Measurements from ENCODE around the gene UBE2O.

DNA sequence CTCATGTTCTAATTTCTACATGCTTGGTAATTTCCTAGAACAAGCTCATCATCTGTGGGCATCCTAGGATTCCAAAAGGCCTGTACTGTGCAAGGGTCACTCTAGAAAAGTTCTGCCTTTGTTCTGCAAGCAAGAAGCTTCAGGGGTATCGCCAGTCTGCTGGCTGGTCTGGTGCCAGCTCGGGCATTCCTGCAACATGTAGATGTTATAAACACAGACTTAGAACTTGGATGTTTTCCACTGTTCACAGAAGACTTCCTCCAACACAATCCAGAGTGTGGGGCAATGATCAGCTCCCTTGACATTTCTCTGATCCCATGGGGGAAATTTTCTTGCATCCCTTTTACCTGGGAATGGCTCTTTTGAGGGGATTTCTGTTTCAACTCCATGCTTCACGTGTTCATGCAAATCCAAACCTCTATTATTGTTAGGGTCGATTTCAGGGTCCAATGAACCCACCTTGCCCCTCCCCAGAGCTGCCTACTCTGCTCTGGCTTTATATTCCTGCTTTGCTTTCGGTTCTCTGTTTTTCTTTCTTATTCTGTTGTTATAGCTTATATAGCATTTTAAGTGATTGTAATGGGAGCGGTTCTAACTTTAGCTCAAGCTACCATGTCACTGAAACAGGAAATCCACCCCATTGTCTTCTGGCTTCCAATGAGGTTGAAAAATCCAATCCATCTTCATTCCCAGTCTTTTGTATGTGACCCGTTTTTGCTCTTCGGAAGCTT is 25.3 kb downstream of the UBE2O start:
- TF ChIP-seq ZNF16 (tag by site-specific recombination; IDR thresholded peaks at IDR 0.05; ENCODE audit: low read depth) (no peak), REPIN1 (tag by site-specific recombination; IDR thresholded peaks at IDR 0.05; ENCODE audit: low read depth) (no peak), YY1 (tag by site-specific recombination; IDR thresholded peaks at IDR 0.05) (no peak), BCL11B (tag by site-specific recombination; IDR thresholded peaks at IDR 0.05; ENCODE audit: low read depth) (no peak), ZNF302 (tag by site-specific recombination; IDR thresholded peaks at IDR 0.05; ENCODE audit: low read depth) (no peak), ZNF785 (tag by site-specific recombination; IDR thresholded peaks at IDR 0.05) (no peak), ZNF623 (tag by site-specific recombination; IDR thresholded peaks at IDR 0.05) (no peak), ZSCAN16 (tag by site-specific recombination; IDR thresholded peaks at IDR 0.05) (no peak), ZNF23 (tag by site-specific recombination; IDR thresholded peaks at IDR 0.05; ENCODE audit: borderline replicate concordance) (no peak), ZNF558 (tag by site-specific recombination; IDR thresholded peaks at IDR 0.05) (no peak), TCF7L2 (IDR thresholded peaks at IDR 0.05; ENCODE audit: borderline replicate concordance, low read depth, low read length) (no peak)
- TF ChIP-seq, protein P1, sequence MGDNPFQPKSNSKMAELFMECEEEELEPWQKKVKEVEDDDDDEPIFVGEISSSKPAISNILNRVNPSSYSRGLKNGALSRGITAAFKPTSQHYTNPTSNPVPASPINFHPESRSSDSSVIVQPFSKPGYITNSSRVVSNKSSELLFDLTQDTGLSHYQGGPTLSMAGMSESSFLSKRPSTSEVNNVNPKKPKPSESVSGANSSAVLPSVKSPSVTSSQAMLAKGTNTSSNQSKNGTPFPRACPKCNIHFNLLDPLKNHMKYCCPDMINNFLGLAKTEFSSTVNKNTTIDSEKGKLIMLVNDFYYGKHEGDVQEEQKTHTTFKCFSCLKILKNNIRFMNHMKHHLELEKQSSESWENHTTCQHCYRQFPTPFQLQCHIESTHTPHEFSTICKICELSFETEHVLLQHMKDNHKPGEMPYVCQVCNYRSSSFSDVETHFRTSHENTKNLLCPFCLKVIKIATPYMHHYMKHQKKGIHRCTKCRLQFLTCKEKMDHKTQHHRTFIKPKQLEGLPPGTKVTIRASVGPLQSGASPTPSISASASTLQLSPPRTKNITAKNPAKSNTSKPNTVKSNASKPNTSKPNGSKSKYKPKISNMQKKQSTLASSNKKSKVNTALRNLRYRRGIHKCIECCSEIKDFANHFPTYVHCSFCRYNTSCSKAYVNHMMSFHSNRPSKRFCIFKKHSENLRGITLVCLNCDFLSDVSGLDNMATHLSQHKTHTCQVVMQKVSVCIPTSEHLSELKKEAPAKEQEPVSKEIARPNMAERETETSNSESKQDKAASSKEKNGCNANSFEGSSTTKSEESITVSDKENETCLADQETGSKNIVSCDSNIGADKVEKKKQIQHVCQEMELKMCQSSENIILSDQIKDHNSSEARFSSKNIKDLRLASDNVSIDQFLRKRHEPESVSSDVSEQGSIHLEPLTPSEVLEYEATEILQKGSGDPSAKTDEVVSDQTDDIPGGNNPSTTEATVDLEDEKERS (tag by site-specific recombination; IDR thresholded peaks at IDR 0.05) = no peak
- TF ChIP-seq, protein P2, sequence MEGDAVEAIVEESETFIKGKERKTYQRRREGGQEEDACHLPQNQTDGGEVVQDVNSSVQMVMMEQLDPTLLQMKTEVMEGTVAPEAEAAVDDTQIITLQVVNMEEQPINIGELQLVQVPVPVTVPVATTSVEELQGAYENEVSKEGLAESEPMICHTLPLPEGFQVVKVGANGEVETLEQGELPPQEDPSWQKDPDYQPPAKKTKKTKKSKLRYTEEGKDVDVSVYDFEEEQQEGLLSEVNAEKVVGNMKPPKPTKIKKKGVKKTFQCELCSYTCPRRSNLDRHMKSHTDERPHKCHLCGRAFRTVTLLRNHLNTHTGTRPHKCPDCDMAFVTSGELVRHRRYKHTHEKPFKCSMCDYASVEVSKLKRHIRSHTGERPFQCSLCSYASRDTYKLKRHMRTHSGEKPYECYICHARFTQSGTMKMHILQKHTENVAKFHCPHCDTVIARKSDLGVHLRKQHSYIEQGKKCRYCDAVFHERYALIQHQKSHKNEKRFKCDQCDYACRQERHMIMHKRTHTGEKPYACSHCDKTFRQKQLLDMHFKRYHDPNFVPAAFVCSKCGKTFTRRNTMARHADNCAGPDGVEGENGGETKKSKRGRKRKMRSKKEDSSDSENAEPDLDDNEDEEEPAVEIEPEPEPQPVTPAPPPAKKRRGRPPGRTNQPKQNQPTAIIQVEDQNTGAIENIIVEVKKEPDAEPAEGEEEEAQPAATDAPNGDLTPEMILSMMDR (tag by site-specific recombination; IDR thresholded peaks at IDR 0.05) = no peak
- TF ChIP-seq, protein P3, sequence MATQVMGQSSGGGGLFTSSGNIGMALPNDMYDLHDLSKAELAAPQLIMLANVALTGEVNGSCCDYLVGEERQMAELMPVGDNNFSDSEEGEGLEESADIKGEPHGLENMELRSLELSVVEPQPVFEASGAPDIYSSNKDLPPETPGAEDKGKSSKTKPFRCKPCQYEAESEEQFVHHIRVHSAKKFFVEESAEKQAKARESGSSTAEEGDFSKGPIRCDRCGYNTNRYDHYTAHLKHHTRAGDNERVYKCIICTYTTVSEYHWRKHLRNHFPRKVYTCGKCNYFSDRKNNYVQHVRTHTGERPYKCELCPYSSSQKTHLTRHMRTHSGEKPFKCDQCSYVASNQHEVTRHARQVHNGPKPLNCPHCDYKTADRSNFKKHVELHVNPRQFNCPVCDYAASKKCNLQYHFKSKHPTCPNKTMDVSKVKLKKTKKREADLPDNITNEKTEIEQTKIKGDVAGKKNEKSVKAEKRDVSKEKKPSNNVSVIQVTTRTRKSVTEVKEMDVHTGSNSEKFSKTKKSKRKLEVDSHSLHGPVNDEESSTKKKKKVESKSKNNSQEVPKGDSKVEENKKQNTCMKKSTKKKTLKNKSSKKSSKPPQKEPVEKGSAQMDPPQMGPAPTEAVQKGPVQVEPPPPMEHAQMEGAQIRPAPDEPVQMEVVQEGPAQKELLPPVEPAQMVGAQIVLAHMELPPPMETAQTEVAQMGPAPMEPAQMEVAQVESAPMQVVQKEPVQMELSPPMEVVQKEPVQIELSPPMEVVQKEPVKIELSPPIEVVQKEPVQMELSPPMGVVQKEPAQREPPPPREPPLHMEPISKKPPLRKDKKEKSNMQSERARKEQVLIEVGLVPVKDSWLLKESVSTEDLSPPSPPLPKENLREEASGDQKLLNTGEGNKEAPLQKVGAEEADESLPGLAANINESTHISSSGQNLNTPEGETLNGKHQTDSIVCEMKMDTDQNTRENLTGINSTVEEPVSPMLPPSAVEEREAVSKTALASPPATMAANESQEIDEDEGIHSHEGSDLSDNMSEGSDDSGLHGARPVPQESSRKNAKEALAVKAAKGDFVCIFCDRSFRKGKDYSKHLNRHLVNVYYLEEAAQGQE (tag by site-specific recombination; IDR thresholded peaks at IDR 0.05) = no peak
